ENCODE data around the gene LRP2. TPM values are rescaled to one million over a fixed set of nuclear protein-coding genes. Genes with fewer than 3 reads are reported as not detected.

Gene LRP2
- total and polyA plus RNA-seq, 2 of the 8 experiments (the other 6 are each of a cell fraction or from before 2014, with no cell fraction given), result 2.0 to 2.9 TPM

GRCh38 chr2:169081551-169081950, 280.8 kb downstream of the LRP2 start:
- H3K4ac ChIP-seq (replicated peaks; ENCODE audit: insufficient read length, low read depth, low read length), result no peak overlapping the region
- no peak overlapping the region for H3K14ac ChIP-seq (ENCODE audit: insufficient read length)
- H4K5ac ChIP-seq (ENCODE audit: insufficient read length, low read depth, low read length), result no peak overlapping the region
- H3K4me3 ChIP-seq (ENCODE audit: extremely low read depth in 1 of 4, insufficient read depth in 2 of 4, low read depth in 3 of 4, low read length in 4 of 4), result no peak overlapping the region
- H3K79me1 ChIP-seq (ENCODE audit: low read depth, low read length), result no peaks in the 10 kb centered on the region
- no peak overlapping the region for H2BK15ac ChIP-seq (ENCODE audit: low read length)
- no peaks in the 10 kb centered on the region for H3K27me3 ChIP-seq (replicated peaks in 1 of 4; ENCODE audit: control insufficient read depth in 3 of 4, extremely low read depth in 1 of 4, insufficient read depth in 3 of 4, low read length in 3 of 4)
- H2BK5ac ChIP-seq (ENCODE audit: low read depth, low read length), result no peak overlapping the region
- H2AFZ ChIP-seq (ENCODE audit: low read length), result no peak overlapping the region
- H3K4me2 ChIP-seq (ENCODE audit: insufficient read depth in 1 of 2, low read depth in 2 of 2, low read length in 2 of 2), result no peak overlapping the region
- no peaks in the 10 kb centered on the region for H3K23me2 ChIP-seq (ENCODE audit: low read depth, low read length)
- no peak for DNase-seq (ENCODE audit: low read depth in 1 of 2, low spot score in 2 of 2)
- no peaks in the 10 kb centered on the region for H3K4me1 ChIP-seq (replicated peaks in 1 of 4; ENCODE audit: control insufficient read depth in 3 of 4, insufficient read depth in 4 of 4, low read length in 3 of 4)
- H3K79me2 ChIP-seq (ENCODE audit: control insufficient read depth in 1 of 2, insufficient read depth in 2 of 2, low read length in 2 of 2), result no peaks in the 10 kb centered on the region
- H3K27ac ChIP-seq (ENCODE audit: low read depth, low read length), result no peak overlapping the region
- no peaks in the 10 kb centered on the region for H4K20me1 ChIP-seq (replicated peaks in 1 of 2; ENCODE audit: control insufficient read depth in 1 of 2, insufficient read depth in 2 of 2, low read length in 2 of 2)
- H2BK12ac ChIP-seq (ENCODE audit: low read depth, low read length), result no peak overlapping the region
- H2BK120ac ChIP-seq (replicated peaks; ENCODE audit: low read depth, low read length), result no peak overlapping the region
- no peak overlapping the region for H3K18ac ChIP-seq (ENCODE audit: extremely low read depth, low read length)
- H3K56ac ChIP-seq (replicated peaks; ENCODE audit: insufficient read length, low read depth, low read length), result no peak overlapping the region
- ChIA-PET POLR2A (ENCODE audit: partially characterized antibody) (no interaction called here), CTCF (ENCODE audit: partially characterized antibody) (no interaction called here)
- no peak overlapping the region for H4K8ac ChIP-seq (ENCODE audit: extremely low read depth, insufficient read depth, low read length)
- H3K36me3 ChIP-seq (ENCODE audit: control insufficient read depth in 2 of 4, insufficient read depth in 4 of 4, low read length in 3 of 4), result no peaks in the 10 kb centered on the region
- no peak overlapping the region for H2BK20ac ChIP-seq (ENCODE audit: low read length)
- H2AK5ac ChIP-seq (ENCODE audit: low read depth, low read length), result no peak overlapping the region
- H4K91ac ChIP-seq (replicated peaks; ENCODE audit: insufficient read length, low read length), result no peak overlapping the region
- H3K23ac ChIP-seq (ENCODE audit: insufficient read length), result no peak overlapping the region
- no peak overlapping the region for H3K9ac ChIP-seq (replicated peaks in 1 of 4; ENCODE audit: extremely low read depth in 1 of 4, low read depth in 3 of 4, low read length in 3 of 4)
- TF ChIP-seq CHD2 (IDR thresholded peaks at IDR 0.05; ENCODE audit: low read length) (no peak), USF2 (IDR thresholded peaks at IDR 0.05; ENCODE audit: low read length) (no peak), RAD21 (IDR thresholded peaks at IDR 0.05 in 1 of 2, conservative IDR thresholded peaks at IDR 0.05 in 1 of 2; ENCODE audit: low read depth in 2 of 2, low read length in 2 of 2) (no peak), KDM4A (IDR thresholded peaks at IDR 0.05; ENCODE audit: low read depth, low read length, severe bottlenecking) (no peak), NANOG (IDR thresholded peaks at IDR 0.05; ENCODE audit: insufficient read depth, low read depth, low read length, poor library complexity, severe bottlenecking) (no peak), GABPA (IDR thresholded peaks at IDR 0.05; ENCODE audit: borderline replicate concordance, insufficient read depth, low read length) (no peak)
- WGBS, 2 experiments (ENCODE audit: extremely low coverage in 1 of 2, insufficient coverage in 1 of 2, insufficient read length in 1 of 2, insufficient replicate concordance in 2 of 2, low coverage in 1 of 2, low lambda C conversion rate in 2 of 2, missing lambda C conversion rate in 1 of 2), result 85% methylated on average over 5 of the region's 5 CpGs; no CpG with 5 or more reads in 1 of the 2 experiments
- no peaks in the 10 kb centered on the region for H3K9me3 ChIP-seq (ENCODE audit: insufficient read depth in 2 of 2, low read depth in 1 of 2, low read length in 1 of 2)
- FAIRE-seq, result no peak

Measured in H1 (cell line).